ENCODE measurements around the gene FAT4. TPM values are rescaled to one million over a fixed set of nuclear protein-coding genes. Genes with fewer than 3 reads are reported as not detected.

Gene FAT4
- total and polyA plus RNA-seq, 9 of the 15 experiments (the other 6 are each of a cell fraction or from before 2014, with no cell fraction given) = 0.01 TPM; not detected in 8

- CTCF ChIA-PET (ENCODE audit: low intra/inter-chr PET ratio) = interaction anchor here (0.6 to 1.9 kb wide), 2 partner anchors 405 to 950 kb away, joined by 3 to 9 read pairs; no protein-coding TSS in a partner anchor
- POLR2A ChIA-PET = interaction anchor here (0.6 kb wide), 1 partner anchor 51 kb away, joined by 3 read pairs; no protein-coding TSS in a partner anchor
- Histone ChIP-seq H3K4me2 (ENCODE audit: insufficient read depth, low read length) (no peak overlapping the region), H3K79me2 (ENCODE audit: control insufficient read depth, insufficient read depth, low read length) (no peaks in the 10 kb centered on the region), H3K9ac (ENCODE audit: insufficient read depth in 1 of 2, low read depth in 2 of 2, low read length in 2 of 2) (no peak overlapping the region), H3K4me1 (replicated peaks in 1 of 2; ENCODE audit: control insufficient read depth in 2 of 2, insufficient read depth in 2 of 2, low read length in 2 of 2) (no peaks in the 10 kb centered on the region), H3K36me3 (ENCODE audit: control insufficient read depth, insufficient read depth, low read length) (no peaks in the 10 kb centered on the region), H2AFZ (ENCODE audit: low read depth, low read length) (no peak overlapping the region), H3K27ac (ENCODE audit: extremely low read depth, low read depth, low read length) (no peak overlapping the region), H3K9me1 (ENCODE audit: control insufficient read depth, insufficient read depth, low read length) (no peaks in the 10 kb centered on the region), H4K20me1 (replicated peaks; ENCODE audit: control insufficient read depth, insufficient read depth, low read length) (no peaks in the 10 kb centered on the region), H3K9me3 (replicated peaks; ENCODE audit: control insufficient read depth, insufficient read depth, low read depth, low read length) (no peaks in the 10 kb centered on the region), H3K4me3 (no peak overlapping the region), H3K27me3 (ENCODE audit: control insufficient read depth in 2 of 2, insufficient read depth in 2 of 2, low read length in 2 of 2) (no peaks in the 10 kb centered on the region)
- intact Hi-C loops (cut with micrococcal nuclease) = loop anchor here (1.0 to 10.0 kb wide), 3 partner anchors 569 to 1511 kb away; partner anchors contain the start of gene ANKRD50
- no peak for ATAC-seq
- WGBS (ENCODE audit: insufficient coverage, low coverage, missing lambda C conversion rate) = 1% methylated on average over 4 of the region's 4 CpGs
- peak; percentile 5 to 30 (median 12) for DNase-seq (ENCODE audit: extremely low read depth in 1 of 4, low spot score in 3 of 4)
- FAIRE-seq = peak; percentile 87
- BruUV-seq (replicated peaks) = no TSS peak
- in situ Hi-C loops (cut with MboI) = loop anchor here (25.0 kb wide), 1 partner anchor 946 kb away; no protein-coding TSS in a partner anchor
- no peak for TF ChIP-seq CEBPG (CRISPR knock-in tag; IDR thresholded peaks at IDR 0.05)
- TF ChIP-seq CEBPG (tag; conservative IDR thresholded peaks at IDR 0.05 in 1 of 2, IDR thresholded peaks at IDR 0.05 in 1 of 2) = peak in 1 of 2 experiments; percentile 15; a peak in 1 of 4 replicates
- 0 out of 2 replicates have a peak, but pooled peaks have one; percentile 20 for TF ChIP-seq SMC3 (conservative IDR thresholded peaks at IDR 0.05; ENCODE audit: insufficient read depth, low read depth, low read length)
- TF ChIP-seq YBX1 (IDR thresholded peaks at IDR 0.05) = no peak
- peak; percentile 59; the same call in 1 of the 2 replicates for TF ChIP-seq REST (IDR thresholded peaks at IDR 0.05; ENCODE audit: borderline replicate concordance)
- no peak for TF ChIP-seq REST (CRISPR knock-in tag; IDR thresholded peaks at IDR 0.05; ENCODE audit: low read depth)
- TF ChIP-seq, protein P1, sequence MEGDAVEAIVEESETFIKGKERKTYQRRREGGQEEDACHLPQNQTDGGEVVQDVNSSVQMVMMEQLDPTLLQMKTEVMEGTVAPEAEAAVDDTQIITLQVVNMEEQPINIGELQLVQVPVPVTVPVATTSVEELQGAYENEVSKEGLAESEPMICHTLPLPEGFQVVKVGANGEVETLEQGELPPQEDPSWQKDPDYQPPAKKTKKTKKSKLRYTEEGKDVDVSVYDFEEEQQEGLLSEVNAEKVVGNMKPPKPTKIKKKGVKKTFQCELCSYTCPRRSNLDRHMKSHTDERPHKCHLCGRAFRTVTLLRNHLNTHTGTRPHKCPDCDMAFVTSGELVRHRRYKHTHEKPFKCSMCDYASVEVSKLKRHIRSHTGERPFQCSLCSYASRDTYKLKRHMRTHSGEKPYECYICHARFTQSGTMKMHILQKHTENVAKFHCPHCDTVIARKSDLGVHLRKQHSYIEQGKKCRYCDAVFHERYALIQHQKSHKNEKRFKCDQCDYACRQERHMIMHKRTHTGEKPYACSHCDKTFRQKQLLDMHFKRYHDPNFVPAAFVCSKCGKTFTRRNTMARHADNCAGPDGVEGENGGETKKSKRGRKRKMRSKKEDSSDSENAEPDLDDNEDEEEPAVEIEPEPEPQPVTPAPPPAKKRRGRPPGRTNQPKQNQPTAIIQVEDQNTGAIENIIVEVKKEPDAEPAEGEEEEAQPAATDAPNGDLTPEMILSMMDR (IDR thresholded peaks at IDR 0.05 in 2 of 3, conservative IDR thresholded peaks at IDR 0.05 in 1 of 3; ENCODE audit: insufficient read depth in 2 of 3, low read depth in 1 of 3, low read length in 3 of 3) = peak in 1 of 3 experiments; percentile 66; a peak in 3 of 6 replicates
- TF ChIP-seq DEAF1 (CRISPR knock-in tag; IDR thresholded peaks at IDR 0.05) = 0 out of 2 replicates have a peak, but pooled peaks have one; percentile 42
- TF ChIP-seq NR2F6 (CRISPR knock-in tag; IDR thresholded peaks at IDR 0.05) = no peak
Observed at GRCh38 chr4:125283707-125284279, 31.0 kb upstream of the FAT4 start.
